Measurements from ENCODE around the gene PCSK1. TPM values are rescaled to one million over a fixed set of nuclear protein-coding genes. Genes with fewer than 3 reads are reported as not detected.

The PCSK1 gene
- total and polyA plus RNA-seq, 2 of the 8 experiments (the other 6 are each of a cell fraction or from before 2014, with no cell fraction given) = 1.3 to 3.2 TPM

DNA sequence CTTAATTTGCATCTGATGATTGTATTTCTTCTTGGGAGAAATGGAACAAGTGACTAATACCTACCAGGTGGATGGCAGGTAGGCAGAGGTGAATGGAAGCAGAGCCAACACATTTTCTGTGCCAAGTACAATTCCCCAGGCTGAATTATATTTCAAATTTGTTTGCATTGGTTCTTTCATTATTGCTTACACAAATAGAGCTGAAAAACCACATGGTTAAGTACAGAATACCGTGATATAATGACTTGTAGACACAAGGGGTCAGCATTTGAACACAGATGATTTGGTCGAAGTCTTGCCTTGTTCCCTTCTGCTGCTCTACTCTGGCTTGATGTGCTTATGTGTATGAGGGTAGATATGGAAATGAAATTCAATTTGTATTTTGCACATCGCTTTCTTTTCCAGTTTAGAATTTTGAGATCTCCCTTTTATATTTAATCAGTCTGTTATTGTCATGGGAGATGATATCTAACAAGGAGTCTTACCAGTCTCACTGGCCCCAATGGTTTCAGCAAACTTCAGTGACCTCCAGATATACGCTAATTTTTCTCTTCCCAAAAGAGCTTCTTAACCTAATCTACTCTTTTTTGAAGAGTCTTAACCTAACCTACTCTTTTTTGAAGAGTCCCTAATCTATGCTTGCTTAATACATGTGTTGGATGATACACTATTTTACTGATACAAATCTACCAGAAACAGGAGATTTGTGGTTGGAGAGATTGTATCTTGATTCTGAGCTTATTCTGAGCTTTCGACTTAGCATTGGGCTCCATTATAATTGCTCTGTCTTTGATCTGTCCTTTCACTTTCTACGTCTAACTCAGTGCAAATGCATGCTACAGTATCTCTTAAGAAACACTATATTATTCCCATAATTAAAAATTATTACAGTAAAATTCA lies 88.1 kb downstream of the PCSK1 start:
- ChIA-PET CTCF (ENCODE audit: partially characterized antibody) (interaction anchor here (0.5 to 6.1 kb wide), 53 partner anchors 8 to 586 kb away, joined by 3 to 118 read pairs (median 4); partner anchors contain the start of genes CAST and PCSK1), POLR2A (ENCODE audit: partially characterized antibody) (no interaction called here)
- Histone ChIP-seq H2BK5ac (ENCODE audit: low read depth, low read length) (no peak overlapping the region), H2BK20ac (ENCODE audit: low read length) (no peak overlapping the region), H3K14ac (ENCODE audit: insufficient read length) (no peak overlapping the region), H3K18ac (ENCODE audit: extremely low read depth, low read length) (no peak overlapping the region), H3K23me2 (ENCODE audit: low read depth, low read length) (no peaks in the 10 kb centered on the region; the same call in 1 of the 2 replicates), H3K4ac (replicated peaks; ENCODE audit: insufficient read length, low read depth, low read length) (no peak overlapping the region), H4K20me1 (replicated peaks in 1 of 2; ENCODE audit: control insufficient read depth in 1 of 2, insufficient read depth in 2 of 2, low read length in 2 of 2) (no peaks in the 10 kb centered on the region), H3K4me1 (replicated peaks in 1 of 4; ENCODE audit: control insufficient read depth in 3 of 4, insufficient read depth in 4 of 4, low read length in 3 of 4) (no peaks in the 10 kb centered on the region), H2AK5ac (ENCODE audit: low read depth, low read length) (no peak overlapping the region), H3K27me3 (replicated peaks in 1 of 4; ENCODE audit: control insufficient read depth in 3 of 4, extremely low read depth in 1 of 4, insufficient read depth in 3 of 4, low read length in 3 of 4) (no peaks in the 10 kb centered on the region), H3K9me3 (ENCODE audit: insufficient read depth in 2 of 2, low read depth in 1 of 2, low read length in 1 of 2) (no peaks in the 10 kb centered on the region), H3K4me2 (ENCODE audit: insufficient read depth in 1 of 2, low read depth in 2 of 2, low read length in 2 of 2) (no peak overlapping the region), H3K56ac (replicated peaks; ENCODE audit: insufficient read length, low read depth, low read length) (no peak overlapping the region), H4K91ac (replicated peaks; ENCODE audit: insufficient read length, low read length) (no peak overlapping the region), H2BK15ac (ENCODE audit: low read length) (no peak overlapping the region), H3K36me3 (ENCODE audit: control insufficient read depth in 2 of 4, insufficient read depth in 4 of 4, low read length in 3 of 4) (no peaks in the 10 kb centered on the region), H3K9ac (replicated peaks in 1 of 4; ENCODE audit: extremely low read depth in 1 of 4, low read depth in 3 of 4, low read length in 3 of 4) (no peak overlapping the region), H3K27ac (ENCODE audit: low read depth, low read length) (no peak overlapping the region), H2BK12ac (ENCODE audit: low read depth, low read length) (no peak overlapping the region), H4K5ac (ENCODE audit: insufficient read length, low read depth, low read length) (no peak overlapping the region), H3K4me3 (ENCODE audit: extremely low read depth in 1 of 4, insufficient read depth in 2 of 4, low read depth in 3 of 4, low read length in 4 of 4) (no peak overlapping the region), H3K79me2 (ENCODE audit: control insufficient read depth in 1 of 2, insufficient read depth in 2 of 2, low read length in 2 of 2) (no peaks in the 10 kb centered on the region), H2AFZ (ENCODE audit: low read length) (no peak overlapping the region), H2BK120ac (replicated peaks; ENCODE audit: low read depth, low read length) (no peak overlapping the region), H4K8ac (ENCODE audit: extremely low read depth, insufficient read depth, low read length) (no peak overlapping the region), H3K23ac (ENCODE audit: insufficient read length) (no peak overlapping the region), H3K79me1 (ENCODE audit: low read depth, low read length) (no peaks in the 10 kb centered on the region)
- FAIRE-seq (peak; percentile 58), DNase-seq (ENCODE audit: low read depth in 1 of 2, low spot score in 2 of 2) (no peak)
- 59% methylated on average over 6 of the region's 6 CpGs; no CpG with 5 or more reads in 1 of the 2 experiments for WGBS, 2 experiments (ENCODE audit: extremely low coverage in 1 of 2, insufficient coverage in 1 of 2, insufficient read length in 1 of 2, insufficient replicate concordance in 2 of 2, low coverage in 1 of 2, low lambda C conversion rate in 2 of 2, missing lambda C conversion rate in 1 of 2)
- TF ChIP-seq, protein P1, sequence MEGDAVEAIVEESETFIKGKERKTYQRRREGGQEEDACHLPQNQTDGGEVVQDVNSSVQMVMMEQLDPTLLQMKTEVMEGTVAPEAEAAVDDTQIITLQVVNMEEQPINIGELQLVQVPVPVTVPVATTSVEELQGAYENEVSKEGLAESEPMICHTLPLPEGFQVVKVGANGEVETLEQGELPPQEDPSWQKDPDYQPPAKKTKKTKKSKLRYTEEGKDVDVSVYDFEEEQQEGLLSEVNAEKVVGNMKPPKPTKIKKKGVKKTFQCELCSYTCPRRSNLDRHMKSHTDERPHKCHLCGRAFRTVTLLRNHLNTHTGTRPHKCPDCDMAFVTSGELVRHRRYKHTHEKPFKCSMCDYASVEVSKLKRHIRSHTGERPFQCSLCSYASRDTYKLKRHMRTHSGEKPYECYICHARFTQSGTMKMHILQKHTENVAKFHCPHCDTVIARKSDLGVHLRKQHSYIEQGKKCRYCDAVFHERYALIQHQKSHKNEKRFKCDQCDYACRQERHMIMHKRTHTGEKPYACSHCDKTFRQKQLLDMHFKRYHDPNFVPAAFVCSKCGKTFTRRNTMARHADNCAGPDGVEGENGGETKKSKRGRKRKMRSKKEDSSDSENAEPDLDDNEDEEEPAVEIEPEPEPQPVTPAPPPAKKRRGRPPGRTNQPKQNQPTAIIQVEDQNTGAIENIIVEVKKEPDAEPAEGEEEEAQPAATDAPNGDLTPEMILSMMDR (IDR thresholded peaks at IDR 0.05; ENCODE audit: control extremely low read depth in 1 of 3, insufficient read depth in 1 of 3, low read depth in 1 of 3, low read length in 3 of 3) = peak in 2 of 3 experiments; percentile 66 to 72; a peak in 3 of 4 replicates
- TF ChIP-seq RAD21 (IDR thresholded peaks at IDR 0.05 in 1 of 2, conservative IDR thresholded peaks at IDR 0.05 in 1 of 2; ENCODE audit: low read depth in 2 of 2, low read length in 2 of 2) = peak; percentile 91 to 94
- no peak for TF ChIP-seq SAP30 (IDR thresholded peaks at IDR 0.05; ENCODE audit: insufficient read depth, insufficient replicate concordance, low read length)

Data from H1 (cell line).